Activated CD8-positive, alpha-beta memory T cell treated with anti-CD3 and anti-CD28 coated beads, Interleukin-2, amount 10 ng/mL, durations not matched to agents 7 days and 5 days (primary cell): ENCODE measurements around the gene AOPEP. TPM values are rescaled to one million over a fixed set of nuclear protein-coding genes. Genes with fewer than 3 reads are reported as not detected.

Experiments used
- ATAC-seq: fragments of 150-1000 bp; cut with Tn5 transposase; one replicate; pipeline ENCODE4 v1.10.0; 2021; ENCODE audit warnings: moderate library complexity
- CTCF ChIA-PET: fragments of 350-600 bp; sonication (Branson Sonifier 250); formaldehyde crosslinking; loops from one replicate; lab custom pipeline; 2021; ENCODE audit warnings: antibody characterized with exemption; lab: Charles Lee
- DNase-seq: peaks from one replicate; pipeline ENCODE4 v3.0.0-alpha.2; 2020
- H3K27ac Mint-ChIP-seq: one replicate; pipeline ENCODE4 v1.8.0; 2021; ENCODE audit warnings: mild to moderate bottlenecking, mixed read lengths
- H3K27me3 Mint-ChIP-seq: one replicate; pipeline ENCODE4 v1.8.0; 2021; ENCODE audit warnings: mixed read lengths
- H3K36me3 Mint-ChIP-seq: one replicate; pipeline ENCODE4 v1.8.0; 2021; ENCODE audit warnings: mild to moderate bottlenecking, mixed read lengths
- H3K4me1 Mint-ChIP-seq: one replicate; pipeline ENCODE4 v1.8.0; 2021; ENCODE audit warnings: mixed read lengths
- H3K4me3 Mint-ChIP-seq: one replicate; pipeline ENCODE4 v1.8.0; 2021; ENCODE audit warnings: mild to moderate bottlenecking, moderate library complexity, mixed read lengths
- H3K9me3 Mint-ChIP-seq: one replicate; pipeline ENCODE4 v1.8.0; 2022; ENCODE audit warnings: low read depth, mixed read lengths
- total RNA-seq, 2 experiments: library from RNA; stranded (reverse); gene quantifications; one replicate each; pipeline ENCODE4 v1.2.3, GENCODE V29; 2021

Gene AOPEP
- total RNA-seq, 2 experiments from 2014 or later = 9.8 to 13.7 TPM

- Mint-ChIP-seq H3K27me3 (no peaks in the 10 kb centered on the region), H3K9me3 (no peaks in the 10 kb centered on the region), H3K27ac (no peak overlapping the region), H3K4me3 (no peak overlapping the region), H3K4me1 (no peaks in the 10 kb centered on the region), H3K36me3 (no peaks in the 10 kb centered on the region)
- DNase-seq = no peak
- no peak for ATAC-seq
- CTCF ChIA-PET = no interaction called here
Measured at GRCh38 chr9:94927048-94927761, 200.7 kb downstream of the AOPEP start.

GRCh38 chr9:94927762-94928670, 201.5 kb downstream of the AOPEP start:
- H3K4me3 Mint-ChIP-seq = no peak overlapping the region
- DNase-seq (no peak), ATAC-seq (no peak)
- H3K9me3 Mint-ChIP-seq = no peaks in the 10 kb centered on the region
- CTCF ChIA-PET = no interaction called here
- H3K27ac Mint-ChIP-seq = no peak overlapping the region
- H3K27me3 Mint-ChIP-seq = no peaks in the 10 kb centered on the region
- H3K36me3 Mint-ChIP-seq = no peaks in the 10 kb centered on the region
- no peaks in the 10 kb centered on the region for H3K4me1 Mint-ChIP-seq

- DNase-seq = no peak
- Mint-ChIP-seq H3K4me3 (no peak overlapping the region), H3K4me1 (no peaks in the 10 kb centered on the region), H3K9me3 (no peaks in the 10 kb centered on the region), H3K36me3 (no peaks in the 10 kb centered on the region), H3K27ac (no peak overlapping the region), H3K27me3 (no peaks in the 10 kb centered on the region)
- CTCF ChIA-PET = interaction anchor here (0.6 kb wide), 1 partner anchor 1086 kb away, joined by 3 read pairs; no protein-coding TSS in a partner anchor
- no peak for ATAC-seq
Measured at GRCh38 chr9:94928691-94929368, 202.3 kb downstream of the AOPEP start.

- Mint-ChIP-seq H3K4me1 (no peaks in the 10 kb centered on the region), H3K36me3 (no peaks in the 10 kb centered on the region), H3K27ac (no peak overlapping the region), H3K4me3 (no peak overlapping the region), H3K9me3 (no peaks in the 10 kb centered on the region), H3K27me3 (no peaks in the 10 kb centered on the region)
- DNase-seq (no peak), ATAC-seq (no peak)
- CTCF ChIA-PET = interaction anchor here (0.6 kb wide), 1 partner anchor 1086 kb away, joined by 3 read pairs; no protein-coding TSS in a partner anchor
Measured at GRCh38 chr9:94929369-94929756, 202.9 kb downstream of the AOPEP start.

GRCh38 chr9:94931036-94931633, 204.6 kb downstream of the AOPEP start:
- no peaks in the 10 kb centered on the region for H3K9me3 Mint-ChIP-seq
- no peaks in the 10 kb centered on the region for H3K36me3 Mint-ChIP-seq
- H3K27me3 Mint-ChIP-seq = no peaks in the 10 kb centered on the region
- H3K4me3 Mint-ChIP-seq = no peak overlapping the region
- CTCF ChIA-PET = no interaction called here
- H3K4me1 Mint-ChIP-seq = no peaks in the 10 kb centered on the region
- ATAC-seq (no peak), DNase-seq (no peak)
- no peak overlapping the region for H3K27ac Mint-ChIP-seq

- Mint-ChIP-seq H3K4me1 (no peaks in the 10 kb centered on the region), H3K9me3 (no peaks in the 10 kb centered on the region), H3K36me3 (no peaks in the 10 kb centered on the region), H3K4me3 (no peak overlapping the region), H3K27me3 (no peaks in the 10 kb centered on the region), H3K27ac (no peak overlapping the region)
- ATAC-seq (no peak), DNase-seq (no peak)
- CTCF ChIA-PET = no interaction called here
Measured at GRCh38 chr9:94931740-94932139, 205.2 kb downstream of the AOPEP start.

- Mint-ChIP-seq H3K4me1 (no peaks in the 10 kb centered on the region), H3K27me3 (no peaks in the 10 kb centered on the region), H3K9me3 (no peaks in the 10 kb centered on the region), H3K27ac (no peak overlapping the region), H3K36me3 (no peaks in the 10 kb centered on the region), H3K4me3 (no peak overlapping the region)
- CTCF ChIA-PET = no interaction called here
- DNase-seq (no peak), ATAC-seq (no peak)
Measured at GRCh38 chr9:94932652-94933510, 206.4 kb downstream of the AOPEP start.

GRCh38 chr9:94933511-94933828, 207.0 kb downstream of the AOPEP start:
- Mint-ChIP-seq H3K4me3 (no peak overlapping the region), H3K4me1 (no peaks in the 10 kb centered on the region), H3K27ac (no peak overlapping the region), H3K9me3 (no peaks in the 10 kb centered on the region), H3K36me3 (no peaks in the 10 kb centered on the region), H3K27me3 (no peaks in the 10 kb centered on the region)
- CTCF ChIA-PET = interaction anchor here (0.6 kb wide), 1 partner anchor 85 kb away, joined by 3 read pairs; no protein-coding TSS in a partner anchor
- ATAC-seq (no peak), DNase-seq (no peak)

- no peaks in the 10 kb centered on the region for H3K9me3 Mint-ChIP-seq
- H3K4me3 Mint-ChIP-seq = no peak overlapping the region
- CTCF ChIA-PET = no interaction called here
- ATAC-seq = no peak
- H3K4me1 Mint-ChIP-seq = no peaks in the 10 kb centered on the region
- H3K27ac Mint-ChIP-seq = no peak overlapping the region
- DNase-seq = no peak
- H3K36me3 Mint-ChIP-seq = no peaks in the 10 kb centered on the region
- H3K27me3 Mint-ChIP-seq = no peaks in the 10 kb centered on the region
Measured at GRCh38 chr9:94934816-94935328, 208.4 kb downstream of the AOPEP start.

GRCh38 chr9:94935396-94935795, 208.9 kb downstream of the AOPEP start:
- ATAC-seq = no peak

GRCh38 chr9:94936419-94936818, 209.9 kb downstream of the AOPEP start:
- CTCF ChIA-PET = no interaction called here
- no peak overlapping the region for H3K27ac Mint-ChIP-seq
- no peaks in the 10 kb centered on the region for H3K27me3 Mint-ChIP-seq
- ATAC-seq = no peak
- H3K4me1 Mint-ChIP-seq = no peaks in the 10 kb centered on the region
- no peaks in the 10 kb centered on the region for H3K9me3 Mint-ChIP-seq
- DNase-seq = no peak
- no peaks in the 10 kb centered on the region for H3K36me3 Mint-ChIP-seq
- H3K4me3 Mint-ChIP-seq = no peak overlapping the region

More at GRCh38 chr9:94935396-94935795, 208.9 kb downstream of the AOPEP start:
- no peaks in the 10 kb centered on the region for H3K4me1 Mint-ChIP-seq
- CTCF ChIA-PET = no interaction called here
- no peaks in the 10 kb centered on the region for H3K27me3 Mint-ChIP-seq
- H3K4me3 Mint-ChIP-seq = no peak overlapping the region
- DNase-seq = no peak
- no peak overlapping the region for H3K27ac Mint-ChIP-seq
- H3K9me3 Mint-ChIP-seq = no peaks in the 10 kb centered on the region
- no peaks in the 10 kb centered on the region for H3K36me3 Mint-ChIP-seq

- CTCF ChIA-PET = no interaction called here
- Mint-ChIP-seq H3K36me3 (no peaks in the 10 kb centered on the region), H3K27ac (no peak overlapping the region), H3K27me3 (no peaks in the 10 kb centered on the region), H3K9me3 (no peaks in the 10 kb centered on the region), H3K4me1 (no peaks in the 10 kb centered on the region), H3K4me3 (no peak overlapping the region)
- ATAC-seq (no peak), DNase-seq (no peak)
Measured at GRCh38 chr9:94937214-94937903, 210.9 kb downstream of the AOPEP start.
